Thyroid gland (tissue), 4 donors: ENCODE data around the gene CLEC12A. TPM values are rescaled to one million over a fixed set of nuclear protein-coding genes. Genes with fewer than 3 reads are reported as not detected.

Experiments
- DNase-seq, 2 donors: peaks; one replicate each; pipeline ENCODE4 v3.0.0-alpha.2; 2019
- H3K27ac ChIP-seq, 3 donors: fragments of 200-600 bp; sonication (generic); 1 replicate in 2 of 3; 2 replicates in 1 of 3; pipeline ENCODE4 v1.5.1; 2016 to 2019; ENCODE audit warnings: mild to moderate bottlenecking in 1 of 3, moderate library complexity in 1 of 3
- H3K27me3 ChIP-seq: fragments of 200-600 bp; sonication (generic); one replicate; pipeline ENCODE4 v1.5.1; 2019
- H3K36me3 ChIP-seq, 2 donors: fragments of 200-600 bp; sonication (generic); one replicate each; pipeline ENCODE4 v1.5.1; 2016 to 2019
- H3K4me1 ChIP-seq, 2 donors: fragments of 200-600 bp; sonication (generic); one replicate each; pipeline ENCODE4 v1.5.1; 2017 to 2019
- H3K4me3 ChIP-seq, 3 donors: fragments of 200-600 bp; sonication (generic); replicated peaks in 1 of 3; 1 replicate in 2 of 3; 2 replicates in 1 of 3; pipeline ENCODE4 v1.5.1; 2016; ENCODE audit warnings: mild to moderate bottlenecking in 1 of 3
- H3K9me3 ChIP-seq: fragments of 200-600 bp; sonication (generic); one replicate; pipeline ENCODE4 v1.5.1; 2017
- POLR2A ChIP-seq, 2 donors: fragments of 450-650 bp; IDR thresholded peaks; one replicate each; pipeline ENCODE4 v1.6.1; 2017; ENCODE audit warnings: antibody characterized with exemption in 2 of 2, mild to moderate bottlenecking in 2 of 2, moderate library complexity in 1 of 2
- WGBS, 2 donors: methylation state at CpG; one replicate each; pipeline ENCODE4 v1.1.5; 2017; 5-methylcytosine and 5-hydroxymethylcytosine counted together
- intact Hi-C: fragments of 100-400 bp; cut with DNase I; formaldehyde crosslinking; loops from one replicate; pipeline ENCODE4 v1.15.1; 2023
- total RNA-seq, 4 donors: library from RNA; depleted of rRNA; stranded (reverse); fragments of >200 nt; gene quantifications; one replicate each; pipeline ENCODE4 v1.2.3, GENCODE V29; 2016
- TF ChIP-seq, protein P1 (sequence below), 6 experiments: fragments of 200-600 bp in 3 of 6; fragments of 450-650 bp in 3 of 6; sonication (generic) in 3 of 6; IDR thresholded peaks; one replicate each; pipeline ENCODE4 v1.5.1; 2016 to 2019; ENCODE audit warnings: antibody characterized with exemption in 6 of 6, mild to moderate bottlenecking in 2 of 6, inconsistent platforms in 1 of 6, moderate library complexity in 1 of 6

CLEC12A gene
- total RNA-seq, 4 donors from 2014 or later, result 0.22 TPM; not detected in 3

GRCh38 chr12:10001171-10001776, 30.1 kb downstream of the CLEC12A start:
- Histone ChIP-seq H3K9me3 (no peaks in the 10 kb centered on the region), H3K4me1 (no peaks in the 10 kb centered on the region), H3K27ac (no peak overlapping the region), H3K36me3 (no peaks in the 10 kb centered on the region), H3K27me3 (no peaks in the 10 kb centered on the region), H3K4me3 (no peak overlapping the region)
- no peak for DNase-seq
- intact Hi-C loops, result no loop called here
- 78 to 81% methylated on average over 4 of the region's 4 CpGs for WGBS, 2 donors
- no peak for TF ChIP-seq POLR2A (IDR thresholded peaks at IDR 0.05)
- TF ChIP-seq, protein P1, sequence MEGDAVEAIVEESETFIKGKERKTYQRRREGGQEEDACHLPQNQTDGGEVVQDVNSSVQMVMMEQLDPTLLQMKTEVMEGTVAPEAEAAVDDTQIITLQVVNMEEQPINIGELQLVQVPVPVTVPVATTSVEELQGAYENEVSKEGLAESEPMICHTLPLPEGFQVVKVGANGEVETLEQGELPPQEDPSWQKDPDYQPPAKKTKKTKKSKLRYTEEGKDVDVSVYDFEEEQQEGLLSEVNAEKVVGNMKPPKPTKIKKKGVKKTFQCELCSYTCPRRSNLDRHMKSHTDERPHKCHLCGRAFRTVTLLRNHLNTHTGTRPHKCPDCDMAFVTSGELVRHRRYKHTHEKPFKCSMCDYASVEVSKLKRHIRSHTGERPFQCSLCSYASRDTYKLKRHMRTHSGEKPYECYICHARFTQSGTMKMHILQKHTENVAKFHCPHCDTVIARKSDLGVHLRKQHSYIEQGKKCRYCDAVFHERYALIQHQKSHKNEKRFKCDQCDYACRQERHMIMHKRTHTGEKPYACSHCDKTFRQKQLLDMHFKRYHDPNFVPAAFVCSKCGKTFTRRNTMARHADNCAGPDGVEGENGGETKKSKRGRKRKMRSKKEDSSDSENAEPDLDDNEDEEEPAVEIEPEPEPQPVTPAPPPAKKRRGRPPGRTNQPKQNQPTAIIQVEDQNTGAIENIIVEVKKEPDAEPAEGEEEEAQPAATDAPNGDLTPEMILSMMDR (IDR thresholded peaks at IDR 0.05), result no peak

DNA sequence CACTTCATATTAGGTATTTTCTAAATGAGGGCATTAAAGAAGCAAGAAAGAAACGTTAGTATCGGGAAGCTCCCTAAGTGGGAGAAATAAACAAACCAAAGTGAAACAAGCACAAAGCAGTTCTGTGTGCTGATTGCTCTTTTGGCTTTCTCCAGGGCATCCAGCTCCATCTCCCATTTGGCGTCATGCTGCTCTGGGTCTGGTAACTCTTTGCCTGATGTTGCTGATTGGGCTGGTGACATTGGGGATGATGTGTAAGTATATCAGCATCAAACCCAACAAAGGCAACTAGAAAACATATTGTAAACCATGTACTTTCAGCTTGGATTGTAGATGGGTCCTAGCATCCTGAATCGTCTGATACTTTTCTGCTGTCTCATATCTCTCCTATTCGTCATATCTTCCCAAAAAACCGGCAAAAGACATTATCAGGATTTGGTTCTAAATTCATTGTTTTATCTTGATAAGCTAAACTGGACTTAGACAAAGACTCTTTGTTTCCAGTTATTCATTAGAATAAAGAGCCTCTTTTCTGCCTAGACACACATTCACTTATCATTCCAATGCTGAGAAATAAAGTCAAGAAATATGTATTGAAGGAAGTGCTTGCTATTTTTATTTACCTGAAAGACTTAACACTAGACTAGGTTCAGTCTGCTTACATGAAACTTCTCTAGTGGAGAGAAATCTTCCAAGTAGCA, 41.6 kb downstream of the CLEC12A start:
- DNase-seq, result no peak
- no peak overlapping the region for H3K27ac ChIP-seq
- H3K9me3 ChIP-seq, result no peaks in the 10 kb centered on the region
- H3K36me3 ChIP-seq, result no peaks in the 10 kb centered on the region
- no peak overlapping the region for H3K4me3 ChIP-seq
- intact Hi-C loops, result no loop called here
- TF ChIP-seq, protein P1 (IDR thresholded peaks at IDR 0.05), result no peak
- TF ChIP-seq POLR2A (IDR thresholded peaks at IDR 0.05), result no peak
- H3K4me1 ChIP-seq, result no peaks in the 10 kb centered on the region
- no peaks in the 10 kb centered on the region for H3K27me3 ChIP-seq
- WGBS, 2 donors, result 81 to 85% methylated on average over 6 of the region's 6 CpGs

DNA sequence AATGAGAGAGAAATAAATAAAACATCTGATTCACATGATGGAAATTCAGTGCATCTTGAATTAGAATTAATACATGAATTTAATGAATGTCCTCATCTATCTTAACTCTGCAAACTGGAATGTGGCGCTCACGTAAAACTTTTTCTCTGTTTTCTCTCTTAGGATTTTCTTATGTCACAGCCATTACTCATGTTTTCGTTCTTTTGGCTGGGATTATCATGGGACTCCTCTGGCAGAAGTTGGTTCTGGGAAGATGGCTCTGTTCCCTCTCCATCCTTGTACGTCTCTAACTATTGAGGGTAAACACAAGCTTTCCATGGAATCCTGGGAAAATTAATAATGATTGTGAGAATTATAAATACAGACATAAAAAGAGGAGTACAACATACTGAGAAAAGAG, 44.2 kb downstream of the CLEC12A start:
- WGBS, 2 donors, result 78 to 82% methylated on average over 4 of the region's 4 CpGs
- H3K4me3 ChIP-seq, result no peak overlapping the region
- no peaks in the 10 kb centered on the region for H3K9me3 ChIP-seq
- no peaks in the 10 kb centered on the region for H3K27me3 ChIP-seq
- no peaks in the 10 kb centered on the region for H3K4me1 ChIP-seq
- no peak for DNase-seq
- no peaks in the 10 kb centered on the region for H3K36me3 ChIP-seq
- intact Hi-C loops, result no loop called here
- H3K27ac ChIP-seq, result no peak overlapping the region
- TF ChIP-seq, protein P1 (IDR thresholded peaks at IDR 0.05), result no peak
- no peak for TF ChIP-seq POLR2A (IDR thresholded peaks at IDR 0.05)

DNA sequence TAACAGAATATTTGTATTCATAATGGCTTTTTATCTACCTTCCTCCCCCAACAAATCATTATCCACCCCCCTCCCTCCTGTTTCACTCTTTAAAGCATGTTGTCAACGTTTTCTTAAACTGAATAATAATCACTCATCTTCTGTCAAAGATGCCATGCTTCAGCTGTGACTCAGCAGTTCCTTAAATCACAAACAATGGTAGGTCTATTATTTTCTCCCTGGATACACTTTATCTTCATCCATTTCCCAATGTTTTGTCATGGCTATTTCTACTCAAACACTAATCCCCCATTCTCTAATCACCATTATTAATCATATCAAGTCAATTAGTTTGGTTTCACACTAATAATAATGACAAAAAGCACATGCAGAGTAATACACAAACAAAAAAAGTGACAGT, 45.7 kb downstream of the CLEC12A start:
- Histone ChIP-seq H3K27me3 (no peaks in the 10 kb centered on the region), H3K36me3 (no peaks in the 10 kb centered on the region), H3K9me3 (no peaks in the 10 kb centered on the region), H3K4me3 (no peak overlapping the region), H3K27ac (no peak overlapping the region), H3K4me1 (no peaks in the 10 kb centered on the region)
- 9 to 18% methylated on average over 1 of the region's 1 CpG for WGBS, 2 donors
- TF ChIP-seq, protein P1 (IDR thresholded peaks at IDR 0.05), result no peak
- no peak for TF ChIP-seq POLR2A (IDR thresholded peaks at IDR 0.05)
- DNase-seq, result no peak
- intact Hi-C loops, result no loop called here

DNA sequence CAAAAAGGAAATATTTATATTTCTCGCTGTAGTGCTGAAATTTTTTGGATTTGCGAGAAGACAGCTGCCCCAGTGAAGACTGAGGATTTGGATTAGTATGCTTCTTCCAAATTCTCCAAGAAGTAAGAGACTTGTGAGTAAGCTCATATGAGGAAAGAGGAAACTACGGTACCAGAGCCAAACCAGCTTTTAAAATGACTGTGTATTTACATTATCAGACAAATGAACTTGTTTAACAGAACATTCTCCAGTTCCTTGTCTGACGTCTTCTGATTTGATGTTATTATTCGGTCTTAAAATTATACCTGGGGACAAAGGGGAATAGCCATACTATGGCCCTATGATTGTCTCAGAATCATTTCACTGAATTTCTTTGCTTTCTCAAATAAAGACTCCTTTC, 47.2 kb downstream of the CLEC12A start:
- intact Hi-C loops, result no loop called here
- no peaks in the 10 kb centered on the region for H3K4me1 ChIP-seq
- H3K9me3 ChIP-seq, result no peaks in the 10 kb centered on the region
- TF ChIP-seq POLR2A (IDR thresholded peaks at IDR 0.05), result no peak
- TF ChIP-seq, protein P1 (IDR thresholded peaks at IDR 0.05), result no peak
- no peak overlapping the region for H3K4me3 ChIP-seq
- no peaks in the 10 kb centered on the region for H3K36me3 ChIP-seq
- H3K27me3 ChIP-seq, result no peaks in the 10 kb centered on the region
- DNase-seq, result no peak
- no peak overlapping the region for H3K27ac ChIP-seq
- 78 to 87% methylated on average over 5 of the region's 5 CpGs for WGBS, 2 donors
